Stimulated activated CD4-positive, alpha-beta T cell treated with anti-CD3 and anti-CD28 coated beads, Interleukin-15, amount 100 ng/mL, for 24 hours (primary cell): Measurements from ENCODE around the gene GTPBP10.

Experiments used
- DNase-seq: peaks from one replicate; pipeline ENCODE4 v3.0.0-alpha.2; 2020

GTPBP10 gene

DNA sequence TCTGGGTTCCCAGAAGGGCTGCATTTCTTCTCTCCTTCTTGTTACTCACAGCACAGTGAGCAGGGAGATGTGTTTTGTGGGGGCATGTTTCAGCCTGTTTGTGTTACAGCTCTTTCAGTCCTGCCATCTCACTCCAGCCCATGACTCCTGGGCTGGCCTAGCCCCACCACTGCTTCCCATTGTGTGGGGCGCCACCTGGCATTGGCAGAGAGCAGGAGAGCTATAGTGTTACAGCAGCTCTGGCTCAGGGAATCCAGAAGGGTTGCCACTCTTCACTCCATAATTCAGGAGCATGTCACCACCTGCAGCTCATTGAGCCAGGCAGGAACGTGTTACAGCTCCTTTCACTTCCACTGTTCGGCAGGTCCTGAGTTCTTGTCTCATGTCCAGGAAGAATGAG is 86.7 kb downstream of the GTPBP10 start:
- no peak for DNase-seq
